Measurements from ENCODE around the gene COL10A1.

GRCh38 chr6:116145803-116146675, 20.1 kb upstream of the COL10A1 start:
- TF ChIP-seq CTCF (conservative IDR thresholded peaks at IDR 0.05; ENCODE audit: low read depth, low read length) (no peak), RAD21 (IDR thresholded peaks at IDR 0.05; ENCODE audit: low read length) (no peak), RFX5 (IDR thresholded peaks at IDR 0.05; ENCODE audit: low read depth, low read length) (no peak), USF2 (IDR thresholded peaks at IDR 0.05; ENCODE audit: low read depth, low read length) (no peak), FOS (IDR thresholded peaks at IDR 0.05; ENCODE audit: low read depth, low read length) (no peak), MXI1 (IDR thresholded peaks at IDR 0.05; ENCODE audit: borderline replicate concordance, low read depth, low read length) (no peak), MAZ (IDR thresholded peaks at IDR 0.05; ENCODE audit: borderline replicate concordance, low read depth, low read length) (no peak), POLR2A (IDR thresholded peaks at IDR 0.05; ENCODE audit: low read depth, low read length) (no peak), NFE2L2 (IDR thresholded peaks at IDR 0.05; ENCODE audit: low read depth, low read length) (no peak), SMC3 (IDR thresholded peaks at IDR 0.05; ENCODE audit: low read depth, low read length) (no peak), MAFK (IDR thresholded peaks at IDR 0.05; ENCODE audit: low read depth, low read length) (no peak), BHLHE40 (IDR thresholded peaks at IDR 0.05; ENCODE audit: low read depth, low read length) (no peak)
